GM18508 (cell line): ENCODE results near the gene EIF2D.
"Not testable (repeated sequence)": the region's sequence is repeated elsewhere in the genome, so short reads cannot be mapped to it uniquely, and the experiment has no call there.

Experiments used
- ATAC-seq: cut with Tn5 transposase; IDR thresholded peaks from one replicate; pipeline ENCODE4 v1.9.1; 2021; ENCODE audit warnings: moderate number of reproducible peaks; ENCODE audit not compliant: insufficient read depth, unreplicated experiment

EIF2D gene, protein sequence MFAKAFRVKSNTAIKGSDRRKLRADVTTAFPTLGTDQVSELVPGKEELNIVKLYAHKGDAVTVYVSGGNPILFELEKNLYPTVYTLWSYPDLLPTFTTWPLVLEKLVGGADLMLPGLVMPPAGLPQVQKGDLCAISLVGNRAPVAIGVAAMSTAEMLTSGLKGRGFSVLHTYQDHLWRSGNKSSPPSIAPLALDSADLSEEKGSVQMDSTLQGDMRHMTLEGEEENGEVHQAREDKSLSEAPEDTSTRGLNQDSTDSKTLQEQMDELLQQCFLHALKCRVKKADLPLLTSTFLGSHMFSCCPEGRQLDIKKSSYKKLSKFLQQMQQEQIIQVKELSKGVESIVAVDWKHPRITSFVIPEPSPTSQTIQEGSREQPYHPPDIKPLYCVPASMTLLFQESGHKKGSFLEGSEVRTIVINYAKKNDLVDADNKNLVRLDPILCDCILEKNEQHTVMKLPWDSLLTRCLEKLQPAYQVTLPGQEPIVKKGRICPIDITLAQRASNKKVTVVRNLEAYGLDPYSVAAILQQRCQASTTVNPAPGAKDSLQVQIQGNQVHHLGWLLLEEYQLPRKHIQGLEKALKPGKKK

DNA sequence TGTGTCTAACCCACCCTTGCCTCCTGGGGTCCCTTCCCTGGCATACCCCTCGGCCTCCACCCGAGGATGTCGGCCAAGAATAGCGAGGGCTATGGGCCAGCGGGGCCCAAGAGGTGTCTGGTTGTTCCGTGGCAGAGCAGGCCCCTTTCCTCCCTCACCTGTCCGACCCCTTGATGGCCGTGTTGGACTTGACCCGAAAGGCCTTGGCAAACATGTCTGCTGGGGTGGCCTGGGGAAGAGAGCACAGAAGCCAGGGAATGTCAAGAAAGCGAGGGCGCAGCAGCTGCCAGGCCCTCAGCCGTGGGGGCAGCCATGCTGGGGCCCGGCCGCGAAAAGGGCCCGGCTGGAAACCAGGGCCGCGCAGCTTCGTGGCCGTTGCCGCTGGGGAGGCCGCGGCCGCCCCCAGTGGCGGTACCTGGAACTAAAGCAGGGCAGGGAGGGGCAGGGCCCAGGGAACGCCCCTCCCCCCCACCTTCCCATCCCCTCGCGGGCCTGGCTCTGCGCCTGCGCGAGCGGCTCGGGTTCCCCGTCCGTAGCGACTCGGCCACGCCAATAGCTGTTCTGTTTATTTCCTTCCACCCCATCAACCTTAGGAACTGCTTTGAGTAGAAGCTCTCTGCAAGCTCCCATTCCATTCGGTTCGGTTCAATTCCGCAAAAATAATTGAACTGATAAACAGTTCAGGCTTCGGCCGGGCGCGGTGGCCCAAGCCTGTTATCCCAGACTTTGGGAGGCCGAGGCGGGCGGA is at the start of gene EIF2D:
TSS of gene EIF2D (minus strand) at position 337 of the 748 bp plus-strand sequence. CDS start at position 214, 123 bp downstream.
- no peak for ATAC-seq

DNA sequence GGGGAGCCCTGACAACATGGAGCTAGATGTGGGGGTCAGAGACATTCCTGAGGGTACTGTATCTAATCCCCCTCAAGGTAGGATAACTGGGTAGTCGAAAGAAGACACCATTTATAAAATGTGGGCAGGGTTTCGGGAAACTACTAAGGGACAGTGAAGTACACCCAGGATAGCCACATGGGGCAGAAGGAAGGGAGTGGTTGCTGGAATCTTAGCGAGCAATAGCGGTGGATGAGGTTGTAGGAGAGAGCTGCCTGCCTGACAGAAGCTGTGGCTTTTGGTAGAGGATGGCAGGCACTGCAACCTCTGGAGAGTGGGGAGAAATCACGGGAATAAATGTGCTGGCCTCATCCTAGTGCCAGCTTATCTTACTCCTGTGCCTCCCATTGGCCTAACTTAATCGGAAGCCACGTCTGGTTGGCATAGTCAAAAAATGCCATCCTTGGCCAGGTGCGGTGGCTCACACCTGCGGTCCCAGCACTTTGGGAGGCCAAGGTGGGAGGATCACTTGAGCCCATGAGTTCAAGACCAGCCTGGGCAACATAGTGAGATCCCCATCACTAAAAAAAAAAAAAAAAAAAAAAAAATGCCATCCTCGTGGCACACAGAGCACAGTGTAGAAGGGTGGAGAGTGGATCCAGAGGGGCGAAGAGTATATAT is 49.0 kb upstream of the EIF2D start:
- no peak for ATAC-seq

DNA sequence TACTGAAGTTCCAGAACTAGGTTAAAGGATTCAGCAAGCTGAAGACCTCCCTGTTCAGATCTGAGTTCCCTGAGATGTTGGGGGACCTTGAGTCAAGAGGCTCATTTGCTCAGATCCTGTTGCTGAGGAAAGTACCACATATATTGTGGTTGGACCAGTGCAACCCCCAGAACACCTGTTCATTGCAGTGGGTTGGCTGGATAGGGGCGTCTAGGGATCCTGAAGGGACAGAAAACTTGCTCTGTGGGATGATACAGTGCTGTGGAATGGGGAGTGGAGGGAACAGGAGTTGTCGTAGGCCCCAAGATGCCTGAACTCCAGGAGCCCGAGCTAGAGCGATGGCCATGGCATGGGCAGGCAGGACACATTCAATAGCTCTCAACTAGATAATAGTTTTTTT is 47.9 kb upstream of the EIF2D start:
- no peak for ATAC-seq

DNA sequence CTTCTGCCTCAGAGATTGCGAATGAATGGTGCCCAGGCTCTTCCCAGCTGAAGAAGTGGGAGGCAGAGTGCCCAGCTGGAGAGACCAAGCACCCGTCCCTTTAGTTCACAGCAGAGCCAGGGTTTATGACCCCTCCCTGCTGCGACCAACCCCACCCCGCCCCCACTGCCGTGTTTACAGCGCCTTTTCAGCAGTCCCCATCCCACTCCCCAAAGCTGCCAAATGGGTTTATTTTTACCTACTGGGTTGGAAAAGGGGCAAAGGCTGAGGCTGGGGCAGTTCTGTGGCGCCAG is 46.7 kb upstream of the EIF2D start:
- no peak for ATAC-seq

DNA sequence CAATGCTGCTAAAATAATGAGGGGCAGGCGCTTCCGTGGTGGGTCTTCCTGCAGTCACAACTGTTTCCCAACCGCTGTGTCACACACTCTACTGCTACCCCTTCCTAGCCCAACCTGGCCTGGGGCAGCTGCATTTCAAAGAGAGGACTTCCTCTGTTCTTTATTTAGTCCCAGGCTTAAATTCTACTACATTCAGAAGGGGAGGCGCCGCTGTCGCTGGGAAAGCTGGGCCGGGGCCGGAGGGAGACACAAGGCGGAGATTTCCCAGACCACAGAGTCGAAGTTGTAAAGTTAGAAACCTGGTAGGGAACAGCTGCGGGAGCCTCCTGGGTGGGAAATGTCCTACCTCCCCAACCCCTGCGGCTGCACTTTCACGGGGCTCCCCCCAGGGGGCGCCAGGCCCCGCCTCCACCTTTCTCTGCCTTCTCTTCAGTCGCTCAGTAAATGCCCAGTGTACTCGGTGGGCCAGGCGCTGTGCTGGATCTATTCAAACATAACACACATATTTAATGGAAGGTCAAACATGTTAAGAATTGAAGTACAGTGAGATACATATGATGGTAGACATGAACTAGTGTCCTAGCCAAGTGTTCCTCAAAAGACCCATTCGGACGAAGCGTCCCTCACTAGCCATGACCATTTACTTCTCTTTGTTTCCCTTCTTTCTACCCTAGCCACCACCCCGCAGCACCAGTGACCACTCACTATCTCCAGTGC is 46.2 kb upstream of the EIF2D start:
- ATAC-seq = no peak

DNA sequence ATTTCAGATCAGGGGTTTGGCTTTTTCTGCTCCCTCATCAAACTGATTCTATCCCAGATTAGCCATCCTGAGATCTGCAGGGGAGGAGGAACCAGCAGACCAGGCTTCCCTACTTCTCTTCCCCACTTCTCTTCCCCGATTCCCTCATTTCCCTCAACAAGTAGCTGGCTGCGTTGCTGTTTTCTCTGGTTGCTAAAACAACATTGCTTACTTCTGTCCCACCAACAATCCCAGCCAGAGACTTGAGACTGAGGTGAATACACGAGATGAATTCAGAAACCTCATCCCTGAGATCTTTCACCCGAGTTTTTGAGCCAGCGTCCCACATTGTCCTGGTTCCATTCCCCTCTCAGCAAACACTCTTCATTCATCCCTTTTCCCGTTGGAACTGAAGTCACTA is 45.5 kb upstream of the EIF2D start:
- no peak for ATAC-seq

DNA sequence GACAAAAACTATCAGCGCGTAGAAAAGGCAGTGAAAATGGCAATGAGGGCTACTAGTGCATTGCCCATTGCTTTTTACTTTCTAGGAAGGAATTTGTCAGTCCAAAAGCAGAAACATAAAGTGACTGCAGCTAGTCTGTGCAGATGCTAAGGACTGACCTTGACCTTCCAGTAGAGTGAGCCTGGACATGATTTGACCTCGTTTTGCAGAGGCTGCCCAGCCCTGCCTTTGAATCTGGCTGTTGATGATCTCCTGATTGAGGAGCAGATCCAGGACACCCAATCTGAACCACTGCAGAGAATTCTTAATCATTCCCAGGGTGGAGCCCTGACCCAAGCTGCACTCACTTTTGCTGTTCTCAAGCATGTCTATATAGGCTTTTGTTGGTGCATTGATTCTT is 44.7 kb upstream of the EIF2D start:
- ATAC-seq = no peak

DNA sequence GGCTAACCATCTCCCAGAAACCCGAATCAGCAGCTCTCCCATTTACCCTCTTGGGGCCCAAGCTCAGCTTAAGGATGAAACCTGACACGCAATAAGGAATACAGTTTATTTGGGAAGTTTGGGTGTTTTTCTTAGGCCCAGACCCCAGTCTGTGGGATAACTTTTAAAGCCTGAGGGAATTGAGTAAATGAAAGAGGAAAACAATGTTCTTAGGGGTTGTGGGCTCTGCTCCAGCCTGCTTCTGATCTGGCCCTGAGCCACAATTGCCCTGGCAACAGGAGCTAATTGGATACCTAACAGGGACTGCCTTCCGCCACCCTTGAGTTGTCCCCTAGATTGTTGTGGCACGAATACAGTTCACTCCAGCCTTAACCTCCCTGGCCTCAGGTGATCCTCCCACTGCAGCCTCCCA is 43.2 kb upstream of the EIF2D start:
- ATAC-seq = no peak

DNA sequence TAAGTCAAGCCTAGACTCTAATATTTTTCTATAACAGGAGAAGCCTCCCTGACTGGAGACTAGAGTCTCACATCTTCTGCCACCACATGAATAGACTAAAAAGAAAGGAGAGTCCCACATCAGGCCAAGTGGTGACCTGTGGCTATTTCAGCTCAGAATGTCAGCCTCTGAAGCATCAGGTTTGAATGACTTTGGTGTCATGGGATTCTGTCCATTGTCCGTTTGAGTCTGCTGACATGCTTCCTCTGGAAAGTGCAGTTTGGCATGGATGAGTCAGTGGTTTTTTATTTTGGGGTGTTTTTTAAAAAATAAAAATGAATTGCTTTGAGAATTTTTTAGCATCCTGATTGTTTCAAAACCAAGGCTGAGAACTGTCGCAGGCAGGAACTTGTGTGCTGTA is 42.6 kb upstream of the EIF2D start:
- ATAC-seq = no peak

DNA sequence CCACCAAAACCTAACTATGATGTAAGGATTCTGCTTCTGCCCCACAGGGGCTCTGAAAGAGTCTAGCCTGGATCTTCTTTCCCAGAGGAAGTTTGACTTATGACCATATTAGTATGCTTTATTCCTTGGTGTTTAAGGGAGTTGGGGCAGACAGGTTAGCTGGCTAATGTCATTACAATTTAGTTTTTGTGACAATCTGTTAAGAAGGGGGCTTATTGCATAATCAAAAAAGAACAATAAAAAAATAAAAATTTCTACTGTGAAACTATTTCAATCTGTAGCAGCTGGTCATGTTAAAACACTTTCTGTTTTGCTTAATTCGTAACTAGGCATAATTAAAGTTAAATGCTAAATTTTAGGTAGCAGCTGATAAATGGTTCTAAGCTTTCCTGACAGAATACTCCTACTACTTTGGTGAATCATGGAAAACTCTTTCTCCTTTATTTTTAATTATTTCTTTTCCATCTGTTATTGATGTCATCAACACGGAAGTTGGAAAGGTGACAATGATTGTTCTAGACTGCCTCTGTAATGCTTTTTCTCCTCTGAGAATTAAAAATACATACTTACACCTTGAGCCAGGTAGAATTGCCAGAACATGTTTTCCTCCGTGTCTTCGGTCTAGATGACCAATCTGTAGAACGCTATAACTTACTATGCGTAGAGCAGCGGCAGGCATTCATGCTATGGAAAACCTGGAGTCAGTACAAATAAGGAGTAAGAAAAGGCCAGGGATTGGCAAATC is 41.6 kb upstream of the EIF2D start:
- no peak for ATAC-seq

DNA sequence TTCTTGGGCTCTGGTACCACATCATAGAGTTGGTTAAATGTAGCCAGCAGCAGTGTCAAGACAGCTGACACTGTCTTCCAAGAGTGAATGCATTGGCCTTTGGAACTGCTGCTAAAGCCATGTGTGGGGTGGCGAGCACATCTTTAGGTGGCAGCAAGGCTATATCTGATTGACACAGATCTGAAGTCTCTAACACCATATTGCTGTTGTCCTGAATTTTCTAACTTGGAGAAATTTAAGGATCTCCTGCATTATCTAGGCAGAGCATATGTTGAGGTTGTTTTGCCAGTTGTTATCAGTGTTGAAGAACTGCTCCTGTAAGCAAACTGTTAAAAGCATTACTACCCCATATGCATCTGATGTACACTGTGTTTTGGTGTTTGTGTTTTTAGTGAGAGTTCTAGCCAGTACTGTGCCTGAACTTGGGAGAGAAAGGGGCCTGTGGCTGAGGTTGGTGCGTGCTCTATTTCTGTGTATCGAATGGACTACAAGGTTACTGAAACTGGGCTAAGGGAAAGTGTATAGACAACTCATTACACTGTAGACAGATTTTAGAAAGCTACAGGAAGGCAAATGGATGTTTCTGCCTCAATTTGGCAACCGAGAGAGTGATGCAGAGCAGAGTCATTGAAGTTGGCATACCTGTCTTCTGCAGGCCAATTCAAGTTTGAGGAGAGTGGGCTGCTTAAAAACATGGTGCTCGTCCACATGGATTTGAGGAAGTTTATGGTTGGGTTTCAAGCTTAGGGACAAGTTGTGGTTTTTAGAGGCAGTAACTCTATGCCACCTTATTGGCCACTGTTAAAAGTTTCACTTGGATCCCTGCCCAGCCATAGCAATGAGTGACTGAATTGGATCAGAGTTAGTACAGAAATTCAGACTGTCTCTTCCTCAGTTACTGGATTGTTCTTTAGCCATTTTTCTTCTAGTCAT is 40.0 kb upstream of the EIF2D start:
- ATAC-seq = no peak

DNA sequence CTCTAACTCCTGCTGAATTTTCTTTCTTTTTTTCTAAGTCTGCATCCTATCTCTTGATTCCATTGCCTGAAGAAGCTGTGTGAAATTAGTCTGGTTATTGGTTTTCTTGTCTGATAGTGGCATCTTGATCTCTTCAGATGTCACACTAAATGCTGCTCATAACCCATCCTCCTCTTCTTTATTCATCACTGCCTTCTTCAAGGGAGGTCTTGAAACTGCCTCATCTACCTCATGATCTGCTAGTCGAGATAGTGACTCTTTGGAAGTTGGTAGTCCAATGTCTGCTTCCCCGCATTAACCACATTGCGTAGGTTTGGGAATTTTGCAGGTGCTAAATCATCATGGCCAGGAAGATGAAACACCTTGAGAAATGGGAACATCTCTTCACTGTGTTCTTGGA is 38.7 kb upstream of the EIF2D start:
- ATAC-seq = no peak

DNA sequence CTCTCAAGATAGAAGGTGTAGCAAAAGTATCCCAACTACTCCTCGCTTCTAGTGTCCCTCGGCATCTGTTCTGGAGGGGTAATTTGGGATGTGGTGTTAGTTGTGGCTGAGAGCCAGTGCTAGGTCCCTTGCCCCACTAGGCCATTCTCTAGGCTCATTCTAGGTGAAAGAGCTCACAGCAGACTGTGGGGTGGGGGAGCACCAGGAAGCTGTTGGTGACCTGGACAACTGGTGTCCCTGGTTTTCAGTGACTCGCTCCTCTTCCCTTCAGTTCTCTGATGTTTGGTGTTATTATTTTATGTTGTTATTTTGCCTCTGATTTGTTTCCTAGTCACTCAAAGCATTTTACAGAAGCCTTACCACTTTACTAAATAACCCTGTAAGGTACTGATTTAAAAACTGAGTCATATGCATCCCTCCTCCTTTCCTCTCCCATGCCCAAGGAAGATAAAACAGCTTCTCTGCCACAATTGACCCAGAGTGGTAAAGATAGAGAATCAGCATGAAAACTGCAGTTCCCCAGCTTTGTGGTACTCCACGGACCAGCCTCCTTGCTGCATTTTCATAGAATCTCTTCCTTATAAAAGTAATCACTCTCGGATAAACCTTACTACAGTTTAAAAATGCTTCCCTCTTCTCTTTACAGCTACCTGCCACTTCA is 37.1 kb upstream of the EIF2D start:
- no peak for ATAC-seq

DNA sequence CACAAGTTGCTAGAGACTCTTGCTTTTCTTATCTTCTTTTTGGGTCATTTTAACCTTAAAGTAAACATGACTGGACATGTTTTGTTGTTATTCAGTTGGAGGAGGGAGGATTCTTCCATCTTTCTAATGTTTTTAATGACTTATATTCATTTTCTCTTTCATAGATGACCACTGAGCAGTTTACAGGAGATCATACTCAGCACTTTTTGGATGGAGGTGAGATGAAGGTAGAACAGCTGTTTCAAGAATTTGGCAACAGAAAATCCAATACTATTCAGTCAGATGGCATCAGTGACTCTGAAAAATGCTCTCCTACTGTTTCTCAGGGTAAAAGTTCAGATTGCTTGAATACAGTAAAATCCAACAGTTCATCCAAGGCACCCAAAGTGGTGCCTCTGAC is 35.0 kb upstream of the EIF2D start:
- no peak for ATAC-seq

DNA sequence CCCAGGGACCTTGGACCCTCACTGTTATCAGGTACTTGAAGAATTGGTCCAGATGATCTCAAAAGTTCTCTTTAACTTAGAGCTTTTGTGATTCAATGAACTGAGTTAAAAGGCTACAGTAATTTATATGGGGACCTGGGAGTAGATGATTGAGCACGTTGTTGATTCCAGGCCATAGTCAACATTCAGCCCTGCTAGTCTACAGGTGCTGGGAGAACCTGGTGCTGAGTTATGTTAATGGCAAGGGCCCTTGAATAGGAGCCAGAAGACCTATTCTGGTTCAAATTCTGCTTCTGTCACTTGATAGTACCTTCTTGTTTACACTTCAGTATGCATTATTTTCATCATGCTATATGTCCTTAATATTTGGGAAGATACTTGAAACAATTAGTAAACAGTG is 34.2 kb upstream of the EIF2D start:
- no peak for ATAC-seq

DNA sequence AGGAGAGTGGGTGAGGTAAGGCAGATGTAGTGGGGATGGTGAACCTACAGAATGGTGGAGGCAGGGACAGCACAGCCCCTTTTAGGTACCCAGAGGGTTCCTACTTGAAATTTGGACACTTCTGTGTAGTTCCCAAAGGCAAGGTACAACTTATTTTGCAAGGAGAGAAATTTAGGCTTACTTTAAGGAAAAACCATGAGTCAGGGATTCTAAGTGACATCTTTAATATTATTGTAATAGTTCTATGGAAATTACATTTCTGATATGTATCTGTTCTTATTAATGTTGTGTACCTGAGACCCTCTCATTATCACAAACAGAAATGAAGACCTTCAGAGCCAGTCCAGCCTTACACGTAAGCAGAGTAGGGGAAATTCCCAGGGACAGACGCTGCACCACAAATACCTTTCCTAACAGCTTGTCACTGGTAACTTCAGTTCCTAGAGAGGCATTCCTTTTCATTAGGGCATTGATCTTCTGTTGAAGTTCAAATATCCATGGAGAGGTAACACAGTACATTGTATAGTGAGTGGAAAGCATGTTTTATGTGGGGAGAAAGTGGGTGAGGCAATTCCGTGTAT is 30.9 kb upstream of the EIF2D start:
- no peak for ATAC-seq

DNA sequence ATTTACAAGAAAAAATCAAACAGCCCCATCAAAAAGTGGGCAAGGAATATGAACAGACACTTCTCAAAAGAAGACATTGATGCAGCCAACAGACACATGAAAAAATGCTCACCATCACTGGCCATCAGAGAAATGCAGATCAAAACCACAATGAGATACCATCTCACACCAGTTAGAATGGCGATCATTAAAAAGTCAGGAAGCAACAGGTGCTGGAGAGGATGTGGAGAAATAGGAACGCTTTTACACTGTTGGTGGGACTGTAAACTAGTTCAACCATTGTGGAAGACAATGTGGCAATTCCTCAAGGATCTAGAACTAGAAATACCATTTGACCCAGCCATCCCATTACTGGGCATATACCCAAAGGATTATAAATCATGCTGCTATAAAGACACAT is 29.8 kb upstream of the EIF2D start:
- not testable (repeated sequence) for ATAC-seq

DNA sequence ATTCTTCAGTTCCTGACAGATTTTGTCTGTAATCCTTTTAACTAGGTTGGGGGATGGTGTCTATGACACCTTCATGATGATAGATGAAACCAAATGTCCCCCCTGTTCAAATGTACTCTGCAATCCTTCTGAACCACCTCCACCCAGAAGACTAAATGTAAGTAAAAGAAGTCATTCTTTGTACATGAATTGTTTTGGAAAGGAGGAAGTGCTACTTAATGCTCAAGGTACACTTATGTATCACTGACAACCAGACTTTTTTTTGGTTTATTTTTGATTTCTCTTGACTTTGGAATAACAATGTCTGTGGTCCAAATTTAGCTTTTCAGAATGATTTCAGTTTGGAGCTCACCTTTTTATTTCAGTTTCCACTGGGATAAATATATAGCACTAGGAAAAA is 25.3 kb upstream of the EIF2D start:
- no peak for ATAC-seq
